Epithelial cell of prostate (primary cell): ENCODE results near the gene MYO1D.
"Not testable (repeated sequence)": the region's sequence is repeated elsewhere in the genome, so short reads cannot be mapped to it uniquely, and the experiment has no call there.

Experiments used
- DNase-seq: peaks from one replicate; pipeline ENCODE4 v3.0.0-alpha.2; 2011; ENCODE audit warnings: low read depth, low spot score
- H3K27ac ChIP-seq: fragments of 450-650 bp; 2 replicates; pipeline ENCODE4 v1.5.1; 2017; ENCODE audit warnings: mild to moderate bottlenecking

The MYO1D gene

GRCh38 chr17:32558997-32559650 is 317.8 kb downstream of the MYO1D start:
- H3K27ac ChIP-seq, result peak overlapping the region; percentile 34
- DNase-seq, result no peak

GRCh38 chr17:32558326-32558955 is 318.5 kb downstream of the MYO1D start:
- H3K27ac ChIP-seq, result peak overlapping the region; percentile 34
- no peak for DNase-seq

- no peak for DNase-seq
- no peak overlapping the region for H3K27ac ChIP-seq
Observed at GRCh38 chr17:32555611-32556310, 321.2 kb downstream of the MYO1D start.

GRCh38 chr17:32553168-32553567 is 323.8 kb downstream of the MYO1D start:
- peak overlapping the region; percentile 98 for H3K27ac ChIP-seq
- DNase-seq, result no peak

- peak overlapping the region; percentile 98 for H3K27ac ChIP-seq
- DNase-seq, result no peak
Observed at GRCh38 chr17:32552280-32552679, 324.6 kb downstream of the MYO1D start.

- H3K27ac ChIP-seq, result peak overlapping the region; percentile 98
- peak; percentile 97 for DNase-seq
Observed at GRCh38 chr17:32551186-32551955, 325.6 kb downstream of the MYO1D start.

- H3K27ac ChIP-seq, result peak overlapping the region; percentile 98
- DNase-seq, result no peak
Observed at GRCh38 chr17:32549559-32549958, 327.4 kb downstream of the MYO1D start.

GRCh38 chr17:32546031-32546444 is 330.9 kb downstream of the MYO1D start:
- no peak for DNase-seq
- H3K27ac ChIP-seq, result no peak overlapping the region

- DNase-seq, result no peak
- no peak overlapping the region for H3K27ac ChIP-seq
Observed at GRCh38 chr17:32542186-32542585, 334.7 kb downstream of the MYO1D start.

- no peak overlapping the region for H3K27ac ChIP-seq
- no peak for DNase-seq
Observed at GRCh38 chr17:32541640-32542039, 335.3 kb downstream of the MYO1D start.

- no peak overlapping the region for H3K27ac ChIP-seq
- DNase-seq, result no peak
Observed at GRCh38 chr17:32536736-32537643, 339.9 kb downstream of the MYO1D start.

GRCh38 chr17:32533296-32533695 is 343.6 kb downstream of the MYO1D start:
- DNase-seq, result no peak
- no peak overlapping the region for H3K27ac ChIP-seq

- no peak for DNase-seq
- no peak overlapping the region for H3K27ac ChIP-seq
Observed at GRCh38 chr17:32529604-32530003, 347.3 kb downstream of the MYO1D start.

GRCh38 chr17:32528825-32529224 is 348.1 kb downstream of the MYO1D start:
- no peak for DNase-seq
- H3K27ac ChIP-seq, result no peak overlapping the region

GRCh38 chr17:32527146-32527545 is 349.8 kb downstream of the MYO1D start:
- H3K27ac ChIP-seq, result no peak overlapping the region
- DNase-seq, result no peak

GRCh38 chr17:32525122-32525521 is 351.8 kb downstream of the MYO1D start:
- DNase-seq, result no peak

GRCh38 chr17:32524553-32524880 is 352.4 kb downstream of the MYO1D start:
- not testable (repeated sequence) for DNase-seq, H3K27ac ChIP-seq

More at GRCh38 chr17:32525122-32525521, 351.8 kb downstream of the MYO1D start:
- no peak overlapping the region for H3K27ac ChIP-seq

- DNase-seq, result no peak
- no peak overlapping the region for H3K27ac ChIP-seq
Observed at GRCh38 chr17:32523827-32524552, 352.9 kb downstream of the MYO1D start.

- H3K27ac ChIP-seq, result no peak overlapping the region
- DNase-seq, result no peak
Observed at GRCh38 chr17:32523017-32523680, 353.8 kb downstream of the MYO1D start.
